ENCODE data around the gene FGF14.

Gene FGF14

DNA sequence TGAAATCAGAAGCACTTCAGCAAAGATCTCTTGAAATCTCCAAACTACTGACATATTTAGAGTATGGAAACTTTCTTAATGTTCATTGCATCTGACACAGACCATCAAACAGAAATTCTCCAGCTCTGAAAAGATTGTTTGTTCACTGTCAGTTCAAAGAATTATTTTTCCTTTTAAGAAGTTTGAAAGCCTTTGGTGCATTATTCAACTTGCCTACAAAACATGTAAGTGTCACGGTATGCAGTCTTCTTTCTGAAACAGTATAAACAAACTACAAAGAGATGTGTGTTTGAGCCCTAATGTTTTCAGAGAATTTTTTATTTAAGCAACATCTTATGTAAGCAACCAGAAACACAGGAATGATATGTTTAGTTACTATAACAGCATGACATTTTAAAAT lies 125.4 kb downstream of the FGF14 start:
- Histone ChIP-seq H3K27me3 (no peaks in the 10 kb centered on the region), H3K27ac (no peak overlapping the region), H3K4me3 (no peak overlapping the region), H3K36me3 (no peaks in the 10 kb centered on the region), H4K20me1 (no peaks in the 10 kb centered on the region), H3K9ac (no peak overlapping the region), H3K9me3 (replicated peaks in 1 of 11) (no peaks in the 10 kb centered on the region), H3K4me2 (no peak overlapping the region), H3K4me1 (peaks cover 0 to 8% (median 2%) of the 10 kb centered on the region in 10 experiments; a peak in 4 of 20 replicates)
- TF ChIP-seq Cebpa-rat (IDR thresholded peaks at IDR 0.05) = no peak

DNA sequence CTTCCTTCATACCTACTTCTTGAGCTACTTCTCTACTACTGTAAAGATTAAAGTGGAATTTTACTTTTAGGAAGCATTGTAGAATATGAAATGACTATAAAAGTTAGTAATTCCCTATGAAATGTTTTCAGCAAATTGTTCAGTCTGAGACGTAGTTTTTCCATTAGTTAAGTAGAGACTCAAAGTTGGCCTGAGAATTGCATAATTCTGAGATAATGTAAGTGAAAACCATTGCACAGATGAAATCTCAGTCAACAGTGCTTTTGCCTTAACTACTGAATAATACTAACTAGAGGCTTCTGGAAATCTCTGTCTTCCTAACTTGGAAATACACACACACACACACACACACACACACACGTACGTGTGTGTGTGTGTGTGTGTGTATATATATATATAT lies 125.9 kb downstream of the FGF14 start:
- H3K9ac ChIP-seq = no peak overlapping the region
- no peak overlapping the region for H3K27ac ChIP-seq

DNA sequence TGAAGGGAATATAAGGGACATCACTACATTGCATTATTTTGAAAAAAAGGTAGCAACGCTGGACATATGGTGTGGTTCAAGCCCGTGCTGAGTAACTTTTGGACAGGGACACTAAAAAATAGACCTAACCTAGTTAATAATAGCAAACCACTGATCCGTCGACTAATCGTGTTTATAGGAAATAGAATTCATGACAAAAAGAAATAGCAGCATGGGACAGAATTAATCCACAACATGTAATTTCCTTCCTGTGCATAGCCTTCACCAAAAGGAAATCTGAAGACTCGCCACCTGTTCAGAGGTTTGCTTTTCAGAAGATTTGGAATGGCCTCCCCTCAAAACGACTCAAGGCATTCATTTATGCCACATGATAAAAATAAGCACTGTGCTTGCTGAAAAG lies 128.7 kb downstream of the FGF14 start:
- H3K4me2 ChIP-seq = peak overlapping the region in 4 of 11 experiments; percentile 10 to 33 (median 18); a peak in 5 of 22 replicates
- H3K27ac ChIP-seq = no peak overlapping the region
- H3K4me1 ChIP-seq = peaks cover 0 to 8% (median 2%) of the 10 kb centered on the region in 10 experiments; a peak in 4 of 20 replicates
- no peak overlapping the region for H3K9ac ChIP-seq
- no peaks in the 10 kb centered on the region for H4K20me1 ChIP-seq
- no peak for TF ChIP-seq Cebpa-rat (IDR thresholded peaks at IDR 0.05)
- no peaks in the 10 kb centered on the region for H3K36me3 ChIP-seq
- no peak overlapping the region for H3K4me3 ChIP-seq
- H3K9me3 ChIP-seq (replicated peaks in 1 of 11) = no peaks in the 10 kb centered on the region
- H3K27me3 ChIP-seq = no peaks in the 10 kb centered on the region

More for the DNA sequence above, 125.9 kb downstream of the FGF14 start:
- H3K27me3 ChIP-seq = no peaks in the 10 kb centered on the region
- H3K4me2 ChIP-seq = no peak overlapping the region
- no peaks in the 10 kb centered on the region for H3K9me3 ChIP-seq (replicated peaks in 1 of 11)
- peaks cover 0 to 8% (median 2%) of the 10 kb centered on the region in 10 experiments; a peak in 4 of 20 replicates for H3K4me1 ChIP-seq
- H3K36me3 ChIP-seq = no peaks in the 10 kb centered on the region
- no peak overlapping the region for H3K4me3 ChIP-seq
- H4K20me1 ChIP-seq = no peaks in the 10 kb centered on the region
- TF ChIP-seq Cebpa-rat (IDR thresholded peaks at IDR 0.05) = no peak

DNA sequence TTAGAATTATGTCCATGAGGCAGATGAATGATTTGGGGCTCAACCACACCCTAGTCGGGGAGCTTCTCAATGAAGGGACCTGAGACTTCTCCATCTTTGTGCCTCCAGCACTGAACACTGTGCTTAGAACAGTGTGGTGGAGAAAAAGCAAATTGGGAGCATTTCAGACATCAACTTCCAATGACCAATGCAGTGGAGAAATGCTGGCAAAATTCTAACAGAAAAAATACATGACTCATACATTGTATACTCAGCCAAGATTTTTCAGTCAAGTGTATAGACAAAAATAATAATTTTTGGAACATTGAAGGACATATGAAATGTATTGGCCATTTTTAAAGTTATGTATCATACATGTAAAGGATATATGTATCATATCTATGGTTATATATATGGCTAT lies 134.7 kb downstream of the FGF14 start:
- H3K27ac ChIP-seq = no peak overlapping the region
- H3K36me3 ChIP-seq = no peaks in the 10 kb centered on the region
- TF ChIP-seq Cebpa-rat (IDR thresholded peaks at IDR 0.05) = no peak
- H3K4me3 ChIP-seq = no peak overlapping the region
- H3K4me1 ChIP-seq = no peaks in the 10 kb centered on the region
- H3K9me3 ChIP-seq (replicated peaks in 1 of 11) = no peaks in the 10 kb centered on the region
- H3K4me2 ChIP-seq = no peak overlapping the region
- no peak overlapping the region for H3K9ac ChIP-seq
- H3K27me3 ChIP-seq = no peaks in the 10 kb centered on the region
- no peaks in the 10 kb centered on the region for H4K20me1 ChIP-seq

DNA sequence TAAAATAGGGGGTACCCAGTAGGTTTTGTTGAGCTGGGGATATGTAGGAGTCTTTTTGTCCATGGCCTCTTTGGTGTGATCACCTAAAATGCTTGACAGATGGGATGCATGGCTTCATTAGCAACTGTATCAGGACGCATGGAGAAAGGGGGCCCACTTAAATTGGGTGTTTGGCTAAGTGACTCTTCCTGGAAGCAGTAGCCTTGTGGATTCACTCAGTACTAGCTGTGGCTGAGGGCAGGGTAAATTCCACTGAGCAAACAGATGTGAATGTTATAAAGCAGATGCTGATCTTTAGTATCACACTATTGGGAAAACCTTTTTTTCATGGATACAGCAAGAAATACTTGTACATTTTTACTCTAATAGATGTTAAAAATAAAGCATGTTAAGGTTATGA lies 140.0 kb downstream of the FGF14 start:
- H3K4me2 ChIP-seq = no peak overlapping the region
- no peak overlapping the region for H3K27ac ChIP-seq
- H3K27me3 ChIP-seq = no peaks in the 10 kb centered on the region
- no peak for TF ChIP-seq Cebpa-rat (IDR thresholded peaks at IDR 0.05)
- H3K36me3 ChIP-seq = no peaks in the 10 kb centered on the region
- no peaks in the 10 kb centered on the region for H4K20me1 ChIP-seq
- H3K4me1 ChIP-seq = no peaks in the 10 kb centered on the region
- H3K9me3 ChIP-seq (replicated peaks in 1 of 11) = no peaks in the 10 kb centered on the region
- H3K9ac ChIP-seq = no peak overlapping the region
- H3K4me3 ChIP-seq = no peak overlapping the region

DNA sequence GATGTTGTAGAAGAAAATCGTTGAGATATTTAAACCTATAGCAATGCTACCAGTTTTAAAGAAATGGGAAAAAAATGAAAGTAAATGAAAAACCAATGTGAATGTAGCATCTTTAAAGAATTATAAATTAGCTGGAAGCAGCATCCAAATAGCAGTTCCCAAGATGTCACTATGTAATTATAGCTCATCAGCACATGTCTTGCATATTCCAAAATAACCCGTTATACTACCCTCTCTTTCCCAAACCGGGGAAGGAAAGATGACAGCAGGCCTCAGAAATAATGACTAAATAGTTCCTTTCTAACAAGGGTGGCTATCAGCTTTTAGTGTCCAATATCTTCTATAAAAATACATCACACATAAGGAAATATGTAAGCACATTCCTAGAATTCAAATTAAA lies 140.5 kb downstream of the FGF14 start:
- Histone ChIP-seq H3K36me3 (no peaks in the 10 kb centered on the region), H3K4me2 (no peak overlapping the region), H3K27me3 (no peaks in the 10 kb centered on the region), H4K20me1 (no peaks in the 10 kb centered on the region), H3K9me3 (replicated peaks in 1 of 11) (no peaks in the 10 kb centered on the region), H3K4me3 (no peak overlapping the region), H3K27ac (no peak overlapping the region), H3K4me1 (no peaks in the 10 kb centered on the region), H3K9ac (no peak overlapping the region)
- no peak for TF ChIP-seq Cebpa-rat (IDR thresholded peaks at IDR 0.05)

DNA sequence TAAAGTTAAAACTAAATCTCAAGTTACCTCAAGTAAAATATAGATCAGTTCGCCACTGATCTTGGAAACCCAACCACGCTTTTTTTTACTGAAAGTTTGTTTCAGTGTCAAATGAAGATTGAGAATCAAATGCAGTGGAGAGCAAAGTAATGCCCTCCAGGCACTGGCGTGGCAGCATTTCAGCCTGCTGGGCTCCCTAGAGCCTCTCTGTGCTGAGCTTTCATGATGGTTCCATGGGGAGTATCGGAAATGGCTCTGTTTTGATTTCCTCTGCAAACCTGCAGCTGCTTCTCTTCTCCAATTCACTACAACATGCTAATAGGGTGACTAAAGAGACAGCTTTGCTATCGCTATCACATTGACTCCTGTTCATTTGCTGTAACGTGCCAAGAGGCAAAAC lies 141.6 kb downstream of the FGF14 start:
- Histone ChIP-seq H4K20me1 (no peaks in the 10 kb centered on the region), H3K4me2 (no peak overlapping the region), H3K9ac (no peak overlapping the region), H3K9me3 (replicated peaks in 1 of 11) (no peaks in the 10 kb centered on the region), H3K36me3 (no peaks in the 10 kb centered on the region), H3K27ac (no peak overlapping the region), H3K27me3 (no peaks in the 10 kb centered on the region), H3K4me1 (no peaks in the 10 kb centered on the region), H3K4me3 (no peak overlapping the region)
- no peak for TF ChIP-seq Cebpa-rat (IDR thresholded peaks at IDR 0.05)

DNA sequence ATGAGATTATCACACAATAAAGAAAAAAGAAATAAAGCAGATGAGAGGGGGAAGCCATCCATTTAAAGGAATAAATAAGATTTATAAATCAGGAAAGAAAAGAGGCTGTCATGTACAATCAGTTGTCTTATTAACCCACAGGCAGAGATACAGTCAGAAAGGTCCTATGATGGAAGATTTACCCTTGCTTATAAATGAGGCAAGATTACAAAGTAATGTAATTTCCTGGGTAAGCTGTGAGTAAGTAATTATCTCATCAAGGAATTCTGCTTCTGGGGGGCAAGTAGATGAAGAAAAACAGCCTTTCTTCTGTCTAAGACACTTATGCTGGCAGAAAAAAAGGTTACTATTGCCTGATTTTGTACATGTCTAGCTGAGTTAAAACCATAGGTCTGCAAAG lies 146.4 kb downstream of the FGF14 start:
- no peaks in the 10 kb centered on the region for H3K9me3 ChIP-seq (replicated peaks in 1 of 11)
- H3K27ac ChIP-seq = no peak overlapping the region
- no peak overlapping the region for H3K4me3 ChIP-seq
- H3K27me3 ChIP-seq = no peaks in the 10 kb centered on the region
- H3K9ac ChIP-seq = no peak overlapping the region
- no peak for TF ChIP-seq Cebpa-rat (IDR thresholded peaks at IDR 0.05)
- no peaks in the 10 kb centered on the region for H4K20me1 ChIP-seq
- H3K4me2 ChIP-seq = no peak overlapping the region
- H3K36me3 ChIP-seq = no peaks in the 10 kb centered on the region
- H3K4me1 ChIP-seq = no peaks in the 10 kb centered on the region

DNA sequence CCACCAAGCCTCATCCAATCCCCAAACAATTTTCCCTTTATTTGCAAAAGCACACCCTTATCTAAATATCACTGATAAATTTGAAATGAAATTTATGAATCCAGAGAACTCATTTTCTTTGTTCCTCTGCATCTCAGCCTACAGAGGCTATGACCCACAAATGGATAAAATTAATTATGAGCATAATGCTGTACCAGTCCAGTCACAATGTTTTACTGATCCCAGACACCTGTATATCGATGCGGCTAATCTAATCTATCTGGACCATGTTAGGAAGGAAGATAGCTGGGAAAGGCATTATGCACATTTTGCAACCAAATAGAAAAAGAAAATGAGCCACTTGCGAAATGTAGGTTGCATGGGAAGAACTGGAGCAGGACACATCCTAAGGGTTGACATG lies 150.0 kb downstream of the FGF14 start:
- Histone ChIP-seq H3K4me2 (no peak overlapping the region), H4K20me1 (no peaks in the 10 kb centered on the region), H3K27me3 (no peaks in the 10 kb centered on the region), H3K4me1 (no peaks in the 10 kb centered on the region), H3K9me3 (replicated peaks in 1 of 11) (no peaks in the 10 kb centered on the region), H3K9ac (no peak overlapping the region), H3K4me3 (no peak overlapping the region), H3K27ac (no peak overlapping the region), H3K36me3 (no peaks in the 10 kb centered on the region)
- no peak for TF ChIP-seq Cebpa-rat (IDR thresholded peaks at IDR 0.05)

DNA sequence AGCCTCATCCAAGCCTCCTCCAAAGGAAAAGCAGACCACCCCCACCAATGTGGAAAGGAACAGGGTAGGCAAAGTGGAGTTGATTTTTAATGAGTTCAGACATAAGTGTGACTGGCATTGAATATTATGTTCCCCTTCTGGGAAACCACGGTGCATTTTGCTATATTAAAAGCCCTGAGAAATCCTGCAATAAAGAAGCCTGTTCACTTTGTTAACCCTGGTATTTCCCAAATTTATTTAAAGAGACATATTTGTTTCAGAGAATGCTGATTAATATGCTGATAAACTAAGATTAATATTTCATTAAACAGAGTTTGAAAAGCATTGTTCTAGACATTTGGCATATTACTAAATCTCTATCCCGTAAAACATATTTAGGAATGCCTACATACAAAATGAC lies 151.4 kb downstream of the FGF14 start:
- no peak overlapping the region for H3K9ac ChIP-seq
- TF ChIP-seq Cebpa-rat (IDR thresholded peaks at IDR 0.05) = no peak

More for the DNA sequence above, 151.4 kb downstream of the FGF14 start:
- H4K20me1 ChIP-seq = no peaks in the 10 kb centered on the region
- H3K9me3 ChIP-seq (replicated peaks in 1 of 11) = no peaks in the 10 kb centered on the region
- no peak overlapping the region for H3K27ac ChIP-seq
- H3K36me3 ChIP-seq = no peaks in the 10 kb centered on the region
- H3K27me3 ChIP-seq = no peaks in the 10 kb centered on the region
- no peaks in the 10 kb centered on the region for H3K4me1 ChIP-seq
- H3K4me2 ChIP-seq = no peak overlapping the region
- H3K4me3 ChIP-seq = no peak overlapping the region

All from BLaER1 treated with 17β-estradiol and CSF1 and Interleukin-3, amounts not matched to agents 10 nM and 100 nM (cell line).